ENCODE measurements around the gene GRID1. TPM values are rescaled to one million over a fixed set of nuclear protein-coding genes. Genes with fewer than 3 reads are reported as not detected.
"Not testable (repeated sequence)": the region's sequence is repeated elsewhere in the genome, so short reads cannot be mapped to it uniquely, and the experiment has no call there.

GRID1 gene
- total RNA-seq, 1 donor = not detected

DNA sequence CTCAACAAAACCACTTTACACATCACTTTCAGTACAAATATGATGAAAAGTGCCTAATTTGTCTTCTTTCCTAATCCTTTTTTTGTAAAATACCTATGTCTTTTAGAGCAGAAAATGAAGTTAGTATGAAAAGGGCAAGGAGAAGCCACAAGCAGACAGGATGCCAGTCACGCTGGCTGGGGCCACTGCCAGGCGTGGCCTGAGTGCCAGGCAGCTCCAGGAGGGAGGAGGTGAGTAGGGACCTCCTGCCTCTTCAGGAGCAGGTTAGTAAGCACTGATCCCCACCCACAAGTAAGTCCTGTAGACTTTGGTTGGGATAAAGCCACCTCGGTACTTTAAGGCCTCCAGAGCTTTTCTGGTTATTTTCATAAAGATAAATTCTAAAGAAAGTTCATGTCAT, 432.0 kb downstream of the GRID1 start:
- DNase-seq (ENCODE audit: low read depth) = no peak
- H3K4me3 ChIP-seq (ENCODE audit: low read depth, low read length) = no peak overlapping the region
- TF ChIP-seq, protein P1, sequence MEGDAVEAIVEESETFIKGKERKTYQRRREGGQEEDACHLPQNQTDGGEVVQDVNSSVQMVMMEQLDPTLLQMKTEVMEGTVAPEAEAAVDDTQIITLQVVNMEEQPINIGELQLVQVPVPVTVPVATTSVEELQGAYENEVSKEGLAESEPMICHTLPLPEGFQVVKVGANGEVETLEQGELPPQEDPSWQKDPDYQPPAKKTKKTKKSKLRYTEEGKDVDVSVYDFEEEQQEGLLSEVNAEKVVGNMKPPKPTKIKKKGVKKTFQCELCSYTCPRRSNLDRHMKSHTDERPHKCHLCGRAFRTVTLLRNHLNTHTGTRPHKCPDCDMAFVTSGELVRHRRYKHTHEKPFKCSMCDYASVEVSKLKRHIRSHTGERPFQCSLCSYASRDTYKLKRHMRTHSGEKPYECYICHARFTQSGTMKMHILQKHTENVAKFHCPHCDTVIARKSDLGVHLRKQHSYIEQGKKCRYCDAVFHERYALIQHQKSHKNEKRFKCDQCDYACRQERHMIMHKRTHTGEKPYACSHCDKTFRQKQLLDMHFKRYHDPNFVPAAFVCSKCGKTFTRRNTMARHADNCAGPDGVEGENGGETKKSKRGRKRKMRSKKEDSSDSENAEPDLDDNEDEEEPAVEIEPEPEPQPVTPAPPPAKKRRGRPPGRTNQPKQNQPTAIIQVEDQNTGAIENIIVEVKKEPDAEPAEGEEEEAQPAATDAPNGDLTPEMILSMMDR (IDR thresholded peaks at IDR 0.05; ENCODE audit: insufficient read depth, low read length) = no peak

DNA sequence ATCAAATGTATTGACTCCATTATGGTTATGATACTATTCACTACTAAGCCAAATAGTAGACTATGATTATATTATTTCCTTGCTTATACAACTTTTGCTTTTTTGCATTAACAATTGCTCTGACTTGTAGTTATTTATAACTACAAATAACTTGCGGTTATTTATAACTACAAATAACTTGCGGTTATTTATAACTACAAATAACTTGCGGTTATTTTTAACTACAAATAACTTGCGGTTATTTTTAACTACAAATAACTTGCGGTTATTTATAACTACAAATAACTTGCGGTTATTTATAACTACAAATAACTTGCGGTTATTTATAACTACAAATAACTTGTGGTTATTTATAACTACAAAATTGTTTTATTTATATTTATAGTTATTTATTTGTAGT, 436.6 kb downstream of the GRID1 start:
- H3K4me3 ChIP-seq (ENCODE audit: low read depth, low read length); DNase-seq (ENCODE audit: low read depth): not testable (repeated sequence)

DNA sequence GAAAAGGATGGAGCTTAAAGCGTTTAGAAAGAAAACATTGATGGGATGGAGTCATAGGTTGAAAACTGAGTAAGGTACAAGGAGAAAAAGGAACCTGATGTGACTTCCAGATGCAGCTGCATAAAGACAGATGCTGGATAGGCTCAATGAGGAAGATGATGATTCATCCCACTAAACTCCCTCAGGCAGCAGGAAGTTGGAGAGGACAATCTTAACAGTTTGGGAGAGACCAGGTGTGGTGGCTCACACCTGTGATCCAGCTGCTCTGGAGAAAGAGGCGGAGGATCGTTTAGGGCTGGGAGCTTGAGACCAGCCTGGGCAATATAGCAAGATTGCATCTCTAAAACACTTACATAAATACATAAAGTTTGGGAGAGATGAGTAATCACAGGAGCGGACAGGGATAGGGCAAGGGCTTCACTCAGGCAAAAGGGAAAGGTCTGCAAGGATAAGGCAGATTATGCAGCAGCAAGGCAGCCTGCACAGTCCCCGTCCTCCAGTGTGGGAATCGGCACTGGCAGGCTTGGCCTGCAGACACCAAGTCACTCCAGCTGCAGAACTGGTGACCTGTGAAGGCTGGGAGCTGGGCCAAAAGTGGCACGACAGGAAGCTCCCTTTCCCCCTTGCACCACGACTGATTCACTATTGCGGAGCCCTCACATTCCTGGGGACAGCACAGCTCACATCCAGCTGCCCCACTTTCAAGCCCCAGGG, 438.5 kb downstream of the GRID1 start:
- no peak overlapping the region for H3K4me3 ChIP-seq (ENCODE audit: low read depth, low read length)
- TF ChIP-seq, protein P1 (IDR thresholded peaks at IDR 0.05; ENCODE audit: insufficient read depth, low read length) = no peak
- DNase-seq (ENCODE audit: low read depth) = no peak

DNA sequence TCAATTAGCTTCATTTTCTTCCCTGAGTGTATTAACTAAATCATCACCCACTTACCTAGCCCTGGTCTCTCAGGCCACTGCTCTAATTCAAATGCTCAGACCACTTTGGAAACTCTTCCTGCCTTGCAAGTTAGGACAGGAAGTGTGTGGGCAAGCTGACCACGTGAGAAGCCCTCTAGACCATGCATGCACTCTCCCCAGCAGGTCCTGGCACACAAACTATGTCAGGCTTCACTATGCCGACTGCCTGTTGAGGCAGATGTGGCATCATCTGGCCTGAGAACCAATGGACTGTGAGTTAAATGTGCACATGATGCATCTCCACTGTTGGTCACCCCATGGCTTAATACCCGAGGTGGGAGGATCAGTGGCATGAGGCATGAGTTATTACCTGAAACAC, 439.6 kb downstream of the GRID1 start:
- TF ChIP-seq, protein P1 (IDR thresholded peaks at IDR 0.05; ENCODE audit: insufficient read depth, low read length) = no peak
- DNase-seq (ENCODE audit: low read depth) = no peak
- no peak overlapping the region for H3K4me3 ChIP-seq (ENCODE audit: low read depth, low read length)

DNA sequence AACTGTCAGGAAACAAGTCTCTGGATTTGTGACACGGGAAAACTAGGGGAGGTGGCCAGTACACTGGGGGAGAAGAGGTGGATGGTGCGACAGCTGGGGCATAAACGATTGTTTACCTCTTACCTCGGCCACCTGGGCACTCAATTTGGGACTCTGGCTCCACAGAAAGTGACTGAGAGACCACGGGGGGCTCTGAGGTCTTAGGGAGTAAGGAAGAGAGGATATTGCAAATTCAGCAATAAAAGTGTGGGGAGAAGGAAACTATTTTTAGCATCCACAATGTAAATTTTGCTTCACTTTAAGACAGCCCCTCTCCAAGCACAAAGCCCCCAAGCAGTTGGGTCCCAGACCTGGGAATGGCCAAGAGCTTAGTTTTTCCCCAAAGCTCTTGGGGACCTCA, 440.5 kb downstream of the GRID1 start:
- TF ChIP-seq, protein P1 (IDR thresholded peaks at IDR 0.05; ENCODE audit: insufficient read depth, low read length) = no peak
- DNase-seq (ENCODE audit: low read depth) = no peak
- H3K4me3 ChIP-seq (ENCODE audit: low read depth, low read length) = no peak overlapping the region

DNA sequence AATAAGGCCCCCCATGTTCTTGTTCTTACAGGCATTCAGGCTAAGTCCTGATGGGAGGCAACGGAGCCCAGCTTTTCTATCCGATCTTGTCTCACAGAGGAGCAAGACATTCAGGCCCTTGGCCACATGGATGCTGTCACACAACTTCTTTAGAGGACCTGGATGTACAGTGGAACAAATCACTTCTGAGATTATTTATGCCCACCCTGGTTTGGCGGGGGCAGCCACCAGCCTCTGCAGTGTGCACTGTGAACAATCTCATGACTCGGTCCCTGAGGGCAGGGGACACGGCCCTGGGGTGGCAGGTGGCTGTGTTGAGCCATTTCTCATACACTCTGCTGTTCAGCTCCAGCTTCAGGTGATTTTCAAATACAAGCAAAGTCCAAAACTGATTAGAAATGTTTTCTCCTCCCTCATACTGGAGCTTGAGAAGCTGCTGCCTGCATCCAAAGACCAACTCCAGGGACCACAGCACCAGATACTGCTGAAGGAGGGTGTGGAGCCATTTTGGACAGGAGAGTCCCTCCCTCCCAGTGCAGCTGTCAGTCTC, 441.3 kb downstream of the GRID1 start:
- TF ChIP-seq, protein P1 (IDR thresholded peaks at IDR 0.05; ENCODE audit: insufficient read depth, low read length) = no peak
- DNase-seq (ENCODE audit: low read depth) = no peak

DNA sequence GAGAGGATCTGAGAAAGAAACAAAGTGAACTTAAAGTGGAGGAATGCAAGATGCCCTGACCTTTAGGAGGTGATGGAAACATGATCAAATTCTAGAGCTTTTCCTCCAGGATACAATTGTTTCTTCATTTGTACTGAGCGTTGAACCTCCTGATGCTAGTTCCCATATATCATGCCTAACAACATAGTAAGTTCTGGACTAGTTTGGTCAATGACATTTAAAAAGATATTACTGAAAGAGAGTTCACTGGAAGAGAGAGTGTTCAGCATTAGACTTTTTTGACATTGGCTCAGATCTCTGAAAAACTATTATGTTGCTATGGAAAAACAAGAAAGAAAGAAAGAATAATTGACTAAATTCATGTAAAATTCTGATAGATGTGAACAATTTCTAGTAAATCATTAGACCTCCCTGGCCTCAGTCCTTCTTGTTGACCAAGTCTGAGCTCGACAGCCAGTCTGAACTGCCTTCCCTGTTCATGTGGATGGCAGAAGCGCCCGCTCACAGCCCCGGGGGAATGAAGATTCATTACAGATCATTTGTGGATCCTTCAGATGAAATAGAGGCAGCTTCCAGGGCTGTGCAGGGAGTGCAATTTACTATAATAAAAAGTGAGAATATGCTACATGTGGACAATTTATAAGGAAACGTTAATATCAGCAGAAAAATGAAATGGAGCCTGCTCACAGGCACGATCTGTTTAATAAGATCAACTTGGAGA, 442.1 kb downstream of the GRID1 start:
- DNase-seq (ENCODE audit: low read depth) = no peak
- H3K4me3 ChIP-seq (ENCODE audit: low read depth, low read length) = no peak overlapping the region

More for the DNA sequence above, 441.3 kb downstream of the GRID1 start:
- H3K4me3 ChIP-seq (ENCODE audit: low read depth, low read length) = no peak overlapping the region

More for the DNA sequence above, 442.1 kb downstream of the GRID1 start:
- TF ChIP-seq, protein P1 (IDR thresholded peaks at IDR 0.05; ENCODE audit: insufficient read depth, low read length) = no peak

All from fibroblast of the aortic adventitia (primary cell).